Neural crest cell (in vitro differentiated cells): Measurements from ENCODE around the gene ZP1. TPM values are rescaled to one million over a fixed set of nuclear protein-coding genes. Genes with fewer than 3 reads are reported as not detected.

Experiments used
- DNase-seq: peaks from one replicate; pipeline ENCODE4 v3.0.0; 2021; ENCODE audit warnings: low read depth, mixed read lengths, low spot score
- H3K27ac Mint-ChIP-seq: one replicate; pipeline ENCODE4 v1.8.0; 2021; ENCODE audit warnings: mild to moderate bottlenecking, mixed read lengths; ENCODE audit not compliant: unreplicated experiment
- H3K27me3 Mint-ChIP-seq: 2 replicates; pipeline ENCODE4 v1.8.0; 2021; ENCODE audit warnings: low read depth, mild to moderate bottlenecking, mixed read lengths
- H3K36me3 Mint-ChIP-seq: 2 replicates; pipeline ENCODE4 v1.8.0; 2021; ENCODE audit warnings: low read depth, mild to moderate bottlenecking, mixed read lengths
- H3K4me1 Mint-ChIP-seq: 2 replicates; pipeline ENCODE4 v1.8.0; 2021; ENCODE audit warnings: mixed read lengths
- H3K4me3 Mint-ChIP-seq: one replicate; pipeline ENCODE4 v1.8.0; 2021; ENCODE audit warnings: mild to moderate bottlenecking, mixed read lengths
- H3K9me3 Mint-ChIP-seq: 2 replicates; pipeline ENCODE4 v1.8.0; 2021; ENCODE audit warnings: mixed read lengths
- CTCF ChIP-seq: fragments of 200-600 bp; sonication (generic); conservative IDR thresholded peaks from 2 replicates; pipeline ENCODE4 v1.5.0; 2021; ENCODE audit warnings: antibody characterized with exemption, mild to moderate bottlenecking
- total RNA-seq: library from RNA; stranded (reverse); gene quantifications from 2 replicates; pipeline ENCODE4 v1.2.1, GENCODE V29; 2021

The ZP1 gene
- total RNA-seq, 1 donor from 2014 or later = not detected

GRCh38 chr11:60855726-60856633, 11.4 kb upstream of the ZP1 start, which contains the start of gene PTGDR2:
PTGDR2 (minus strand) TSS chr11:60855950; CDS start chr11:60853722, 2,228 bp downstream.
- no peak within 1 kb of the TSS for H3K27ac Mint-ChIP-seq
- H3K9me3 Mint-ChIP-seq = no peaks in the 10 kb centered on the region
- TF ChIP-seq CTCF = no peak
- no peaks in the 10 kb centered on the region for H3K36me3 Mint-ChIP-seq
- no peak within 1 kb of the TSS for H3K4me3 Mint-ChIP-seq
- H3K27me3 Mint-ChIP-seq = no peaks in the 10 kb centered on the region
- no peak for DNase-seq
- H3K4me1 Mint-ChIP-seq = peaks cover 11% of the 10 kb centered on the region

GRCh38 chr11:60857378-60858232, 9.7 kb upstream of the ZP1 start:
- no peaks in the 10 kb centered on the region for H3K27me3 Mint-ChIP-seq
- TF ChIP-seq CTCF = no peak
- H3K36me3 Mint-ChIP-seq = no peaks in the 10 kb centered on the region
- peaks cover 11% of the 10 kb centered on the region for H3K4me1 Mint-ChIP-seq
- no peak for DNase-seq
- peak overlapping the region; percentile 90 for H3K27ac Mint-ChIP-seq
- no peaks in the 10 kb centered on the region for H3K9me3 Mint-ChIP-seq
- no peak overlapping the region for H3K4me3 Mint-ChIP-seq

GRCh38 chr11:60858236-60858635, 9.1 kb upstream of the ZP1 start:
- Mint-ChIP-seq H3K27ac (no peak overlapping the region), H3K36me3 (no peaks in the 10 kb centered on the region)
- no peak for DNase-seq

GRCh38 chr11:60858731-60859464, 8.4 kb upstream of the ZP1 start:
- no peaks in the 10 kb centered on the region for H3K27me3 Mint-ChIP-seq
- H3K36me3 Mint-ChIP-seq = no peaks in the 10 kb centered on the region
- peaks cover 11% of the 10 kb centered on the region for H3K4me1 Mint-ChIP-seq
- no peak for TF ChIP-seq CTCF
- no peak overlapping the region for H3K4me3 Mint-ChIP-seq
- H3K9me3 Mint-ChIP-seq = no peaks in the 10 kb centered on the region
- no peak for DNase-seq
- peak overlapping the region; percentile 97 for H3K27ac Mint-ChIP-seq

More at GRCh38 chr11:60858236-60858635, 9.1 kb upstream of the ZP1 start:
- no peak overlapping the region for H3K4me3 Mint-ChIP-seq
- no peaks in the 10 kb centered on the region for H3K9me3 Mint-ChIP-seq
- peaks cover 11% of the 10 kb centered on the region for H3K4me1 Mint-ChIP-seq
- H3K27me3 Mint-ChIP-seq = no peaks in the 10 kb centered on the region
- TF ChIP-seq CTCF = no peak

GRCh38 chr11:60859616-60860250, 7.6 kb upstream of the ZP1 start:
- H3K36me3 Mint-ChIP-seq = no peaks in the 10 kb centered on the region
- H3K9me3 Mint-ChIP-seq = no peaks in the 10 kb centered on the region
- no peak for TF ChIP-seq CTCF
- H3K27me3 Mint-ChIP-seq = no peaks in the 10 kb centered on the region
- H3K4me3 Mint-ChIP-seq = no peak overlapping the region
- H3K27ac Mint-ChIP-seq = peak overlapping the region; percentile 84
- peaks cover 11% of the 10 kb centered on the region for H3K4me1 Mint-ChIP-seq
- no peak for DNase-seq
